K562 (cell line): Measurements from ENCODE around the gene PPP1R14D. TPM values are rescaled to one million over a fixed set of nuclear protein-coding genes. Genes with fewer than 3 reads are reported as not detected.
A peak's percentile ranks its signal among the peaks of the same experiment; 100 is the strongest.

Experiments
- HMGN3 ChIP-seq: IDR thresholded peaks from 2 replicates; pipeline ENCODE4 v1.6.1; 2011; ENCODE audit warnings: borderline replicate concordance, low read depth, mild to moderate bottlenecking, mixed read lengths, low read length; ENCODE audit not compliant: insufficient read length; ENCODE audit errors: extremely low read depth
- KDM4B ChIP-seq, 2 experiments: fragments of 450-650 bp in 1 of 2; sonication (generic) in 1 of 2; IDR thresholded peaks; 2 replicates each; pipeline ENCODE4 v1.6.1; 2016 to 2017; ENCODE audit warnings: borderline replicate concordance in 2 of 2, antibody characterized with exemption in 1 of 2, low read depth in 1 of 2, mild to moderate bottlenecking in 1 of 2
- NR4A1 ChIP-seq, 2 experiments: fragments of 250-450 bp in 1 of 2; fragments of 450-650 bp in 1 of 2; sonication (Bioruptor Pico) in 1 of 2; IDR thresholded peaks; 2 replicates each; pipeline versions ENCODE4 v1.4.0 to v1.6.1; 2016 to 2020; ENCODE audit warnings: mild to moderate bottlenecking in 2 of 2, missing compliant biosample characterization in 1 of 2, missing genetic modification characterization in 1 of 2, moderate library complexity in 1 of 2
- PTRF ChIP-seq: fragments of 450-650 bp; IDR thresholded peaks from 2 replicates; pipeline ENCODE4 v1.6.1; 2016; ENCODE audit warnings: mild to moderate bottlenecking, missing genetic modification characterization, missing compliant biosample characterization
- polyA plus RNA-seq, 8 experiments: library from polyadenylated mRNA; depleted of rRNA in 4 of 8; stranded (reverse) in 5 of 8; unstranded in 3 of 8; fragments of >200 nt; fragmentation: Nextera tagmentation in 2 of 8; fragmentation: Illumina TruSeq in 1 of 8; extraction: Ambion mirVana in 2 of 8; extraction: Trizol in 1 of 8; gene quantifications; 2 replicates each; pipeline versions ENCODE4 v1.2.1 to v1.2.3, GENCODE V29; 2011 to 2014; ENCODE audit warnings: inconsistent platforms in 1 of 8, missing spikeins in 1 of 8
- total RNA-seq, 7 experiments: library from RNA; depleted of rRNA in 6 of 7; stranded (reverse); fragments of >200 nt in 6 of 7; fragmentation: Illumina TruSeq in 2 of 7; extraction: Trizol in 2 of 7; gene quantifications; 2 replicates each; pipeline versions ENCODE4 v1.2.1 to v1.2.3, GENCODE V29; 2011 to 2021; ENCODE audit warnings: low replicate concordance in 1 of 7
- TF ChIP-seq, protein P1 (sequence below), 2 experiments: fragments of 450-650 bp; IDR thresholded peaks; 2 replicates each; pipeline ENCODE4 v1.6.1; 2016; ENCODE audit warnings: mild to moderate bottlenecking in 2 of 2, borderline replicate concordance in 1 of 2, low read depth in 1 of 2, moderate library complexity in 1 of 2
- TF ChIP-seq, protein P2 (sequence below), 2 experiments: fragments of 450-650 bp in 1 of 2; IDR thresholded peaks; 2 replicates each; pipeline ENCODE4 v1.6.1; 2011 to 2017; ENCODE audit warnings: low read depth in 2 of 2, antibody characterized with exemption in 1 of 2, borderline replicate concordance in 1 of 2, low read length in 1 of 2, mild to moderate bottlenecking in 1 of 2, mixed read lengths in 1 of 2; ENCODE audit not compliant: control insufficient read depth in 1 of 2
- TF ChIP-seq, protein P3 (sequence below): sonication (generic); formaldehyde crosslinking; IDR thresholded peaks from 2 replicates; pipeline ENCODE4 v1.8.0; 2022; ENCODE audit warnings: mild to moderate bottlenecking, missing genetic modification reagents
- TF ChIP-seq, protein P4 (sequence below): fragments of 450-650 bp; formaldehyde crosslinking; IDR thresholded peaks from 2 replicates; pipeline ENCODE4 v1.4.0; 2020; ENCODE audit warnings: mild to moderate bottlenecking, moderate library complexity

Gene PPP1R14D
- total and polyA plus RNA-seq, 9 of the 15 experiments (the other 6 are each of a cell fraction or from before 2014, with no cell fraction given), result 0.11 to 0.18 TPM; not detected in 7

DNA sequence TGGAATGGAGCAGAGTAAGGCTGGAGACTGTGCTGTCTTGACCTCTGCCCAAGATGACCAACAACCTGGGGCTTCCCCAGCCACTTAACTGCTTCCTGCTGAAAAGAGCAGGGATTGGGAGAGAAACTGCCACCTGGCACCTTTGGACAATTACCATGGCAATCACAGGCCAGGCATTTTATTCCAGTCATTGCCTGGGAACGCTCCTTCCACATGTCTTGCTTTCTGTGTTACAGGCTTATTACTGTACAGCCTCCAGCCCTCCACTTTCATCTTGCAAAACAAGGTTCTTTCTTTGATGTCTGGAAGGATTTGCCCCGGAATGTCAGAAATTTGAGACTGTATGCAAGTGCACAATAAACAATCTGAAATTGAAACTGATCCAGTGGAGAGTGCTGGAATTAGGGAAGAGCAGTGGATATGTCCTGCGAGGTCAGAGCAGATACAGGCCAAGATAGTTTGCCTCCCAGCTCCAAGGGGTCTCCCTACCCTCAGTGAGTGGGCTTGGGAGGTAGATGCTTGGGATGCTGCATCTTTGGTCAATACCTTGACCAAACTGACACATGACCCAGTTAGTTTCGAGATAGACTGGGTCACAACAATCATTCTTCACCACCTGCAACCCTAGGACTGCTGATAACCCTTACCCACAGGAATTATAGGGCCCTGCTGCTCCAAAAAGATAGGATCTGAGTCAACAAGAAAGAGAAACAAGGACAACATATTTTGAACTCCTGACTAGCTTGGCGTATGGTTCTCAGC is 2.7 kb downstream of the PPP1R14D start (continued):
- TF ChIP-seq, protein P1, sequence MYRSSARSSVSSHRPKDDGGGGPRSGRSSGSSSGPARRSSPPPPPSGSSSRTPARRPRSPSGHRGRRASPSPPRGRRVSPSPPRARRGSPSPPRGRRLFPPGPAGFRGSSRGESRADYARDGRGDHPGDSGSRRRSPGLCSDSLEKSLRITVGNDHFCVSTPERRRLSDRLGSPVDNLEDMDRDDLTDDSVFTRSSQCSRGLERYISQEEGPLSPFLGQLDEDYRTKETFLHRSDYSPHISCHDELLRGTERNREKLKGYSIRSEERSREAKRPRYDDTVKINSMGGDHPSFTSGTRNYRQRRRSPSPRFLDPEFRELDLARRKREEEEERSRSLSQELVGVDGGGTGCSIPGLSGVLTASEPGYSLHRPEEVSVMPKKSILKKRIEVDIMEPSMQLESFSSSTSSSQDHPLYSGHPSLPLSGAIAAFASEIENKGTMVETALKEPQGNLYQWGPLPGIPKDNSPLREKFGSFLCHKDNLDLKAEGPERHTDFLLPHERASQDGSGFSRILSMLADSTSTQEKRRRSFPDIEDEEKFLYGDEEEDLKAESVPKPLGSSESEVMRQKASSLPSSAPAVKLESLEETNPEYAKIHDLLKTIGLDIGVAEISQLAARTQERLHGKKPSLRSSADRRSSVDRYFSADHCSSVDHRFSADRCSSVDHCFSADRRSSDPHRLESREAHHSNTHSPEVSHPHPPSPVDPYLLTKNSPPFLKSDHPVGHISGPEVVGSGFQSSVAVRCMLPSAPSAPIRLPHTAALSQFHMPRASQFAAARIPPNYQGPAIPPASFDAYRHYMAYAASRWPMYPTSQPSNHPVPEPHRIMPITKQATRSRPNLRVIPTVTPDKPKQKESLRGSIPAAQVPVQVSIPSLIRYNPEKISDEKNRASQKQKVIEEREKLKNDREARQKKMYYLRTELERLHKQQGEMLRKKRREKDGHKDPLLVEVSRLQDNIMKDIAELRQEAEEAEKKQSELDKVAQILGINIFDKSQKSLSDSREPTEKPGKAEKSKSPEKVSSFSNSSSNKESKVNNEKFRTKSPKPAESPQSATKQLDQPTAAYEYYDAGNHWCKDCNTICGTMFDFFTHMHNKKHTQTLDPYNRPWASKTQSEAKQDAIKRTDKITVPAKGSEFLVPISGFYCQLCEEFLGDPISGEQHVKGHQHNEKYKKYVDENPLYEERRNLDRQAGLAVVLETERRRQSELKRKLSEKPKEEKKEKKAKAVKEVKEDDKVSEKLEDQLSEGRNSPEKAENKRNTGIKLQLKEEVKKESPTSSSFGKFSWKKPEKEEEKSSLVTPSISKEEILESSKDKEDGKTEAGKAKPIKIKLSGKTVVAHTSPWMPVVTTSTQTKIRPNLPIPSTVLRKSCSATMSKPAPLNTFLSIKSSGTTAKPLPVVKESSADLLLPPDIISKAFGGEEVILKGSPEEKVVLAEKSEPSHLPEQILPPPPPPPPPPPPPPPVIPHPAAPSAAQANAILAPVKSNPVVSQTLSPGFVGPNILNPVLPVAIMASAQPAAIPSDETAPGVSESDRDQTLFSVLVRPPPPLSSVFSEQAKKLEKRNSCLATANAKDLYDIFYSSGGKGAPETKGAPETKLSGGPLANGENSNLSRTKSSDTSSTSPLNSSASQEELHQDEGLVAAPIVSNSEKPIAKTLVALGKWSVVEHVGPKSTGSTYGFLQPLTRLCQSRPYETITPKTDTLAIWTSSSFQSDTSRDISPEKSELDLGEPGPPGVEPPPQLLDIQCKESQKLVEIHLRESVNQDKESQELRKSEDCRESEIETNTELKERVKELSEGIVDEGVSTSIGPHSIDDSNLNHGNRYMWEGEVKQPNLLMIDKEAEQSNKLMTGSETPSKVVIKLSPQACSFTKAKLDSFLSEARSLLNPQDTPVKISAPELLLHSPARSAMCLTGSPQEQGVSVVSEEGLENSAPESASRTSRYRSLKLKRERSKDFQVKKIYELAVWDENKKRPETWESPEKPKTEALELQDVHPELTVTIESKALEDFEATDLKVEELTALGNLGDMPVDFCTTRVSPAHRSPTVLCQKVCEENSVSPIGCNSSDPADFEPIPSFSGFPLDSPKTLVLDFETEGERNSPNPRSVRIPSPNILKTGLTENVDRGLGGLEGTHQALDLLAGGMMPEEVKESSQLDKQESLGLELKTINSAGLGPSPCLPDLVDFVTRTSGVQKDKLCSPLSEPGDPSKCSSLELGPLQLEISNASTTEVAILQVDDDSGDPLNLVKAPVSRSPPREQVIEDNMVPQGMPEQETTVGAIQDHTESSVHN (IDR thresholded peaks at IDR 0.05; ENCODE audit: borderline replicate concordance in 1 of 2, low read depth in 1 of 2), result peak in 1 of 2 experiments; percentile 61; a peak in 1 of 4 replicates
- TF ChIP-seq HMGN3 (peak; percentile 55), PTRF (no peak), KDM4B (IDR thresholded peaks at IDR 0.05; ENCODE audit: borderline replicate concordance in 2 of 2, low read depth in 1 of 2) (no peak), NR4A1 (CRISPR knock-in tag; IDR thresholded peaks at IDR 0.05) (no peak), NR4A1 (tag; IDR thresholded peaks at IDR 0.05) (peak; percentile 80; the same call in 1 of the 2 replicates)
- TF ChIP-seq, protein P2, sequence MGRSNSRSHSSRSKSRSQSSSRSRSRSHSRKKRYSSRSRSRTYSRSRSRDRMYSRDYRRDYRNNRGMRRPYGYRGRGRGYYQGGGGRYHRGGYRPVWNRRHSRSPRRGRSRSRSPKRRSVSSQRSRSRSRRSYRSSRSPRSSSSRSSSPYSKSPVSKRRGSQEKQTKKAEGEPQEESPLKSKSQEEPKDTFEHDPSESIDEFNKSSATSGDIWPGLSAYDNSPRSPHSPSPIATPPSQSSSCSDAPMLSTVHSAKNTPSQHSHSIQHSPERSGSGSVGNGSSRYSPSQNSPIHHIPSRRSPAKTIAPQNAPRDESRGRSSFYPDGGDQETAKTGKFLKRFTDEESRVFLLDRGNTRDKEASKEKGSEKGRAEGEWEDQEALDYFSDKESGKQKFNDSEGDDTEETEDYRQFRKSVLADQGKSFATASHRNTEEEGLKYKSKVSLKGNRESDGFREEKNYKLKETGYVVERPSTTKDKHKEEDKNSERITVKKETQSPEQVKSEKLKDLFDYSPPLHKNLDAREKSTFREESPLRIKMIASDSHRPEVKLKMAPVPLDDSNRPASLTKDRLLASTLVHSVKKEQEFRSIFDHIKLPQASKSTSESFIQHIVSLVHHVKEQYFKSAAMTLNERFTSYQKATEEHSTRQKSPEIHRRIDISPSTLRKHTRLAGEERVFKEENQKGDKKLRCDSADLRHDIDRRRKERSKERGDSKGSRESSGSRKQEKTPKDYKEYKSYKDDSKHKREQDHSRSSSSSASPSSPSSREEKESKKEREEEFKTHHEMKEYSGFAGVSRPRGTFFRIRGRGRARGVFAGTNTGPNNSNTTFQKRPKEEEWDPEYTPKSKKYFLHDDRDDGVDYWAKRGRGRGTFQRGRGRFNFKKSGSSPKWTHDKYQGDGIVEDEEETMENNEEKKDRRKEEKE (IDR thresholded peaks at IDR 0.05; ENCODE audit: borderline replicate concordance in 1 of 2, control insufficient read depth in 1 of 2, low read depth in 2 of 2, low read length in 1 of 2), result no peak
- TF ChIP-seq, protein P3, sequence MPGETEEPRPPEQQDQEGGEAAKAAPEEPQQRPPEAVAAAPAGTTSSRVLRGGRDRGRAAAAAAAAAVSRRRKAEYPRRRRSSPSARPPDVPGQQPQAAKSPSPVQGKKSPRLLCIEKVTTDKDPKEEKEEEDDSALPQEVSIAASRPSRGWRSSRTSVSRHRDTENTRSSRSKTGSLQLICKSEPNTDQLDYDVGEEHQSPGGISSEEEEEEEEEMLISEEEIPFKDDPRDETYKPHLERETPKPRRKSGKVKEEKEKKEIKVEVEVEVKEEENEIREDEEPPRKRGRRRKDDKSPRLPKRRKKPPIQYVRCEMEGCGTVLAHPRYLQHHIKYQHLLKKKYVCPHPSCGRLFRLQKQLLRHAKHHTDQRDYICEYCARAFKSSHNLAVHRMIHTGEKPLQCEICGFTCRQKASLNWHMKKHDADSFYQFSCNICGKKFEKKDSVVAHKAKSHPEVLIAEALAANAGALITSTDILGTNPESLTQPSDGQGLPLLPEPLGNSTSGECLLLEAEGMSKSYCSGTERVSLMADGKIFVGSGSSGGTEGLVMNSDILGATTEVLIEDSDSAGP (CRISPR knock-in tag), result no peak
- TF ChIP-seq, protein P4, sequence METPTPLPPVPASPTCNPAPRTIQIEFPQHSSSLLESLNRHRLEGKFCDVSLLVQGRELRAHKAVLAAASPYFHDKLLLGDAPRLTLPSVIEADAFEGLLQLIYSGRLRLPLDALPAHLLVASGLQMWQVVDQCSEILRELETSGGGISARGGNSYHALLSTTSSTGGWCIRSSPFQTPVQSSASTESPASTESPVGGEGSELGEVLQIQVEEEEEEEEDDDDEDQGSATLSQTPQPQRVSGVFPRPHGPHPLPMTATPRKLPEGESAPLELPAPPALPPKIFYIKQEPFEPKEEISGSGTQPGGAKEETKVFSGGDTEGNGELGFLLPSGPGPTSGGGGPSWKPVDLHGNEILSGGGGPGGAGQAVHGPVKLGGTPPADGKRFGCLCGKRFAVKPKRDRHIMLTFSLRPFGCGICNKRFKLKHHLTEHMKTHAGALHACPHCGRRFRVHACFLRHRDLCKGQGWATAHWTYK, result no peak
